ENCODE data around the gene PERM1. TPM values are rescaled to one million over a fixed set of nuclear protein-coding genes. Genes with fewer than 3 reads are reported as not detected.
"Not testable (repeated sequence)": the region's sequence is repeated elsewhere in the genome, so short reads cannot be mapped to it uniquely, and the experiment has no call there.

Gene PERM1
- total RNA-seq, 1 donor from 2014 or later, result not detected

GRCh38 chr1:979744-980072 is 2.2 kb downstream of the PERM1 start:
- H3K36me3 ChIP-seq, result no peaks in the 10 kb centered on the region
- intact Hi-C loops (cut with DNase I), result no loop called here
- H3K4me3 ChIP-seq, result no peak overlapping the region
- peaks cover 11% of the 10 kb centered on the region for H3K4me1 ChIP-seq
- no peak overlapping the region for H3K27ac ChIP-seq
- peaks cover 21% of the 10 kb centered on the region for H3K27me3 ChIP-seq (ENCODE audit: low read depth)
- DNase-seq, result no peak
- H3K9me3 ChIP-seq, result no peaks in the 10 kb centered on the region
- TF ChIP-seq CTCF (IDR thresholded peaks at IDR 0.05), result no peak
- ATAC-seq, result no peak

- Histone ChIP-seq H3K4me1 (peaks cover 11% of the 10 kb centered on the region), H3K27ac (no peak overlapping the region), H3K4me3 (no peak overlapping the region), H3K27me3 (ENCODE audit: low read depth) (peaks cover 27% of the 10 kb centered on the region), H3K36me3 (no peaks in the 10 kb centered on the region), H3K9me3 (no peaks in the 10 kb centered on the region)
- intact Hi-C loops (cut with DNase I), result no loop called here
- no peak for ATAC-seq
- DNase-seq, result no peak
- no peak for TF ChIP-seq CTCF (IDR thresholded peaks at IDR 0.05)
Observed at GRCh38 chr1:978835-979743, 2.8 kb downstream of the PERM1 start.

GRCh38 chr1:978069-978834 is 3.6 kb downstream of the PERM1 start:
- intact Hi-C loops (cut with DNase I), result no loop called here
- H3K36me3 ChIP-seq, result no peaks in the 10 kb centered on the region
- ATAC-seq, result no peak
- TF ChIP-seq CTCF (IDR thresholded peaks at IDR 0.05), result no peak
- H3K4me1 ChIP-seq, result peaks cover 11% of the 10 kb centered on the region
- H3K4me3 ChIP-seq, result no peak overlapping the region
- H3K27me3 ChIP-seq (ENCODE audit: low read depth), result peaks cover 30% of the 10 kb centered on the region
- H3K27ac ChIP-seq, result no peak overlapping the region
- DNase-seq, result no peak
- H3K9me3 ChIP-seq, result no peaks in the 10 kb centered on the region

GRCh38 chr1:976791-977190 is 5.1 kb downstream of the PERM1 start:
- H3K27ac ChIP-seq; ATAC-seq; H3K36me3 ChIP-seq; H3K4me3 ChIP-seq; intact Hi-C loops (cut with DNase I); H3K9me3 ChIP-seq; DNase-seq: not testable (repeated sequence)
- Histone ChIP-seq H3K4me1 (peaks cover 11% of the 10 kb centered on the region), H3K27me3 (ENCODE audit: low read depth) (peaks cover 44% of the 10 kb centered on the region)

- TF ChIP-seq CTCF (IDR thresholded peaks at IDR 0.05), result peak; percentile 48
- DNase-seq, result peak; percentile 79
- H3K9me3 ChIP-seq, result no peaks in the 10 kb centered on the region
- peaks cover 47% of the 10 kb centered on the region for H3K27me3 ChIP-seq (ENCODE audit: low read depth)
- peaks cover 11% of the 10 kb centered on the region for H3K4me1 ChIP-seq
- no peaks in the 10 kb centered on the region for H3K36me3 ChIP-seq
- intact Hi-C loops (cut with DNase I), result no loop called here
- H3K27ac ChIP-seq, result no peak overlapping the region
- ATAC-seq, result peak; percentile 64 to 68
- peak overlapping the region; percentile 45 for H3K4me3 ChIP-seq
Observed at GRCh38 chr1:975896-976683, 5.8 kb downstream of the PERM1 start.
